Mucosa of stomach (tissue), 1 donor: ENCODE measurements around the gene UBE2E2.

ENCODE experiments used
- H3K27me3 ChIP-seq: one replicate; pipeline ENCODE4 v1.7.0; 2013; ENCODE audit warnings: mild to moderate bottlenecking, low read length; ENCODE audit not compliant: control insufficient read depth, insufficient read depth
- H3K36me3 ChIP-seq: one replicate; pipeline ENCODE4 v1.7.0; 2013; ENCODE audit warnings: low read length; ENCODE audit not compliant: control insufficient read depth, insufficient read depth
- H3K4me1 ChIP-seq: one replicate; pipeline ENCODE4 v1.7.0; 2013; ENCODE audit warnings: mild to moderate bottlenecking, low read length; ENCODE audit not compliant: control insufficient read depth, insufficient read depth
- H3K4me3 ChIP-seq: one replicate; pipeline ENCODE4 v1.7.0; 2013; ENCODE audit warnings: low read length
- H3K9ac ChIP-seq: one replicate; pipeline ENCODE4 v1.7.0; 2013; ENCODE audit warnings: mild to moderate bottlenecking, low read length, moderate library complexity
- H3K9me3 ChIP-seq: one replicate; pipeline ENCODE4 v1.7.0; 2013; ENCODE audit warnings: mild to moderate bottlenecking, low read length, moderate library complexity; ENCODE audit not compliant: control insufficient read depth
- donor health status: Pancreatic carcinoma.

The UBE2E2 gene

DNA sequence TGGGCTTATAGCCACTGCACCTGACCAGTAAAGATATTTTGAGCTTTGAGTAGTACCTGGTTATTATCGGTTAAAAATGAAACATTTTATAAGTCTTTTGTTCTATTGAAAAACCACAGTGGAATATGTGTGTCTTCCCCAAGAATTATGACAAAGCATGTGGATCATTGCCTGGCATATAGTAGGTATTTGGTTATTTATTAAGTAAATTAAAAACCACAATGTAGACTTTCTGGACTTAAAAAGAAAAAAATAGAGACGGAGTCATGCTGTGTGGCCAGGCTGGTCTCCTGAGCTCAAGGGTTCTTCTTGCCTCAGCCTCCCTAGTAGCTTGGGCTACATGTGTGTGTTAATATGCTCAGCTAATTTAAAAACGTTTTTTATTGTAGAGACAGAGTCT lies 43.5 kb downstream of the UBE2E2 start:
- H3K9ac ChIP-seq, result no peak overlapping the region
- H3K4me3 ChIP-seq, result no peak overlapping the region
- no peaks in the 10 kb centered on the region for H3K9me3 ChIP-seq
- H3K36me3 ChIP-seq, result no peaks in the 10 kb centered on the region
- no peaks in the 10 kb centered on the region for H3K27me3 ChIP-seq
- H3K4me1 ChIP-seq, result no peaks in the 10 kb centered on the region

DNA sequence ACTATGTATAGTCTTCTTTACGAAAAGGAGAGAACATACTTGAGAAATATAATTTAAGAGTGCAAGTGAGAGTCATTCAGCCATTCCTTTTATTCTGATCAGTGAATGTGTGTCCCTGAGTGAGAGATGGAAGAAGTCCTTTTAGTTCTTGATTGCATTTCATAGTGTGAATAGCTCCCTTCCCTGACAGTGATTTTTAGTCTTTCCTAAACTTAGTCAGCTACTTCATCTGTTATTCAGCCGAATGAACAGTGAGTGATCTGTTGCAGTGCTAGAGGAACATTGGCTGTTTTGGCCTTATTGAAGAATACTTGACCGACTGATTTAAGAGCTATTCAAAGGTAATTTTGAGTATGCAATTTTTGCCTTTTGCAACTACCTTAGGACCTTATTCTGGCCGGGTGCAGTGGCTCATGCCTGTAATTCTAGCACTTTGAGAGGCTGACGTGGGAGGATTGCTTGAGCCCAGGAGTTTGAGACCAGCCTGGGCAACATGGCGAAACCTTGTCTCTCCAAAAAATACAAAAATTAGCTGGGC lies 45.5 kb downstream of the UBE2E2 start:
- Histone ChIP-seq H3K27me3 (no peaks in the 10 kb centered on the region), H3K4me3 (no peak overlapping the region), H3K9me3 (no peaks in the 10 kb centered on the region), H3K9ac (no peak overlapping the region), H3K4me1 (no peaks in the 10 kb centered on the region), H3K36me3 (no peaks in the 10 kb centered on the region)

- Histone ChIP-seq H3K27me3 (no peaks in the 10 kb centered on the region), H3K9ac (no peak overlapping the region), H3K36me3 (no peaks in the 10 kb centered on the region), H3K9me3 (no peaks in the 10 kb centered on the region), H3K4me3 (no peak overlapping the region), H3K4me1 (no peaks in the 10 kb centered on the region)
Measured at GRCh38 chr3:23249961-23250360, 46.8 kb downstream of the UBE2E2 start.

DNA sequence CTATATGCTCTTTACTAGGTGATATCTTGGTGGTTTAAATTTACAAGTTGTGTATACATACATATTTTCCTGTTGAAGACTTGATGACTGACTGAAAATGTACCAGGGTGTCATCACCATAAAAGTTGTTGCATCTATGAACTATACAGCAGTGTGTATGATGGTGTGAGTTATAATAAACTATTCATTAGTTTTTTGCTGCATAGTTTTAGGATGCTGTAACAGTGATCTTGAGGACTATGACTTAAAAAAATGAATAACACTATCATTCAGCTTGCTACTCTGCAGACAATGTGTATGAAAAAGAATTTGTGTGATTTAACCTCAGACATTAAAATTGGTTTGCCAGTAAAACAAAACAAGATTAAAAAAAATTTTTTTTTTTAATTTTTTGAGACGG lies 49.0 kb downstream of the UBE2E2 start:
- H3K36me3 ChIP-seq, result no peaks in the 10 kb centered on the region
- no peaks in the 10 kb centered on the region for H3K4me1 ChIP-seq
- no peaks in the 10 kb centered on the region for H3K27me3 ChIP-seq
- no peak overlapping the region for H3K4me3 ChIP-seq
- H3K9ac ChIP-seq, result no peak overlapping the region
- H3K9me3 ChIP-seq, result no peaks in the 10 kb centered on the region

DNA sequence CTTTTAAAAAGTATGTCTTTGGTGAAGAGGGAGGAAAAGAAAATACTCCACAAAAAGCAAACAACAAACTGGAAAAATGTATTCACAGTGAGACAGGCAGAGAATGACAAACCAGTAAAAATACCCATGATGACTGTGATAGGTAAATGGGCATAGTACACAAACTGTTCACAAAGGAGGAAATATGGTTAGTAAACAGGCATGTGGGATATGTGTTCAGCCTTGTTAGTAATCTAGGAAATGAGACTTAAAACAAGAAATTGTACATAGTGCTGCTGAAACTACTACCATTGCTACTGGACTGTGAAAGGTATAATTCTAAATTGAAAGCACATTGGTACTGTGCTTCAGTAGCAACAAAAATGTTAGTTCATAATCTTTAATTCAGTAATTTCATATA lies 50.1 kb downstream of the UBE2E2 start:
- H3K9me3 ChIP-seq, result no peaks in the 10 kb centered on the region
- H3K27me3 ChIP-seq, result no peaks in the 10 kb centered on the region
- H3K36me3 ChIP-seq, result no peaks in the 10 kb centered on the region
- no peak overlapping the region for H3K4me3 ChIP-seq
- H3K4me1 ChIP-seq, result no peaks in the 10 kb centered on the region
- H3K9ac ChIP-seq, result no peak overlapping the region

GRCh38 chr3:23254282-23254681 lies 51.2 kb downstream of the UBE2E2 start:
- H3K36me3 ChIP-seq, result no peaks in the 10 kb centered on the region

DNA sequence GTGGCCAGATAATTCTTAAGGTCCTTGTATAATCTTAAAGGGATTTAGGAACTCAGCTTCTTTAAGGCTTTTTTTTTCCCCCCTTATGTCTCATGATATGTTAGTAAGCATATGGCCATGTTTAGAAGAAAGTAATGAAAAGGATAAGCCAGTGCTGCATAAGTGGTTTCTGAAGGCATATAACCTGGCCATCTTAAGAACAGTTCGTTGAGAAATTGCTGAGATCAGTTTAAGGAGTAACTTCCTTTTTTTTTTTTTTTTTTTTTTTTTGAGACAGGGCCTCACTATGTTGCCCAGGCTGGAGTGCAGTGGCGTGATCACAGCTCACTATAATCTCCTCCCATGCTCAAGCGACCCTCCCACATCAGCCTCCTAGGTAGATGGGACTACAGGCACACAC lies 51.7 kb downstream of the UBE2E2 start:
- H3K4me1 ChIP-seq, result no peaks in the 10 kb centered on the region
- no peak overlapping the region for H3K4me3 ChIP-seq
- H3K27me3 ChIP-seq, result no peaks in the 10 kb centered on the region
- H3K9me3 ChIP-seq, result no peaks in the 10 kb centered on the region
- H3K36me3 ChIP-seq, result no peaks in the 10 kb centered on the region
- H3K9ac ChIP-seq, result no peak overlapping the region

More at GRCh38 chr3:23254282-23254681, 51.2 kb downstream of the UBE2E2 start:
- Histone ChIP-seq H3K4me1 (no peaks in the 10 kb centered on the region), H3K27me3 (no peaks in the 10 kb centered on the region), H3K9ac (no peak overlapping the region), H3K4me3 (no peak overlapping the region), H3K9me3 (no peaks in the 10 kb centered on the region)

- Histone ChIP-seq H3K4me1 (no peaks in the 10 kb centered on the region), H3K4me3 (no peak overlapping the region), H3K9ac (no peak overlapping the region), H3K36me3 (no peaks in the 10 kb centered on the region), H3K27me3 (no peaks in the 10 kb centered on the region), H3K9me3 (no peaks in the 10 kb centered on the region)
Measured at GRCh38 chr3:23256741-23257435, 53.8 kb downstream of the UBE2E2 start.

DNA sequence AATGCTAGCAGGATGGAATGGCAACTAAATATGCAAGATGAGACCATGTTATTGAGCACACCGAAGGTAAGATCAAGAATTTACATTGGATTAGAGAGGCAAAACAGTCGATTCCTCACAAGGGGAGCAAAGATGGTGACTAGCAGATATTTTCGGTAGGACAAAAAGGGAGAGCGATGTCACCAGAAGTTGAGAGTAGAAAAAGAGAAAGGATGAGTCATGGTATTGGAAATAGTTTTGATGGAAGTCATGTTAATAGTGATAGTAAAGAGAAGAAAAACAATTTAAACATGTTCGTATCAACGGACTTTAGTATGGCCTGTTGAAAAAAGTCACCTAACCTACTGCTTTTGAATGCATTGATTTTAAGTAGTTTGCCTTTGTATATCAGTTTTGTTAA lies 55.0 kb downstream of the UBE2E2 start:
- no peaks in the 10 kb centered on the region for H3K4me1 ChIP-seq
- H3K4me3 ChIP-seq, result no peak overlapping the region
- no peaks in the 10 kb centered on the region for H3K36me3 ChIP-seq
- no peaks in the 10 kb centered on the region for H3K9me3 ChIP-seq
- H3K9ac ChIP-seq, result no peak overlapping the region
- H3K27me3 ChIP-seq, result no peaks in the 10 kb centered on the region

- no peaks in the 10 kb centered on the region for H3K27me3 ChIP-seq
- H3K4me1 ChIP-seq, result no peaks in the 10 kb centered on the region
- no peak overlapping the region for H3K9ac ChIP-seq
- no peaks in the 10 kb centered on the region for H3K36me3 ChIP-seq
- H3K9me3 ChIP-seq, result no peaks in the 10 kb centered on the region
- H3K4me3 ChIP-seq, result no peak overlapping the region
Measured at GRCh38 chr3:23259515-23259914, 56.4 kb downstream of the UBE2E2 start.

DNA sequence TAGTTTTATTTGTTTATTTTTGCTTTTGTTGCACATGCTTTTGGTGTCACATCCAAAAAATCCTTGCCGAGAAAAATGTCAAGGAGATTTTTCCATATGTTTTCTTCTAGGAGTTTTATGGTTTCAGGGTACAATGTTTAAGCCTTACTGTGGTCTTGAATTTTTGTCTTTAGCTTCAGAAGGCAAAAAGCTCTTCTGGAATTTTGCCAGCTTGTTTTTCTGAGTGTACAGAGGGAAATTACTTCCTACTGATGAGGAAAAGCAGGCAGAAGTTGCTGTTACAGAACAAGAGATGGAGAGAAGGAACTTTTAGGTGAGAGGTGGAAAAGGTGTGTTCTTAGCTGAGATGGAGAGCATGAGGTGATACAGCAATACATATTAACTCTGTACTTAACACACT lies 59.6 kb downstream of the UBE2E2 start:
- H3K9ac ChIP-seq, result no peak overlapping the region
- no peaks in the 10 kb centered on the region for H3K4me1 ChIP-seq
- no peaks in the 10 kb centered on the region for H3K36me3 ChIP-seq
- H3K9me3 ChIP-seq, result no peaks in the 10 kb centered on the region
- no peaks in the 10 kb centered on the region for H3K27me3 ChIP-seq
- H3K4me3 ChIP-seq, result no peak overlapping the region

GRCh38 chr3:23263796-23264195 lies 60.7 kb downstream of the UBE2E2 start:
- no peaks in the 10 kb centered on the region for H3K4me1 ChIP-seq
- no peaks in the 10 kb centered on the region for H3K9me3 ChIP-seq
- no peak overlapping the region for H3K4me3 ChIP-seq
- H3K9ac ChIP-seq, result no peak overlapping the region
- no peaks in the 10 kb centered on the region for H3K36me3 ChIP-seq
- no peaks in the 10 kb centered on the region for H3K27me3 ChIP-seq

DNA sequence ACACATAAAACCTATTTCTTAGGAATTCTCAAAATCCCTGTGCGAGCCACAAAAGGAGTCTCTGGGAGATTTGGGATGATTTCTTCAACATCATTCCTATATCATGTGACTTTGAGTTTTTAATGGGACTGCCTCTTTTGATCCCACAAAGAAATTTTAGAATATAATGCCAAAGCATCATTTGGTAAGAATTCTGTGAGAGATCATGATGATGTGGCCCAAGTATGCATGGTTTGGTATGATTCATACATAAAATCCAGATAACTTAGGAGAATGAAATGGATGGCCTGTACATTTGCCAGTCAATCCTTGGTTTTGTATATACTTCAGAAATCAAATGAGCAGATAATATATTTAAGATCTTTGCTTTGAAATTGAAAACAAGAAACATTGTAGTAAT lies 61.3 kb downstream of the UBE2E2 start:
- Histone ChIP-seq H3K4me1 (no peaks in the 10 kb centered on the region), H3K27me3 (no peaks in the 10 kb centered on the region), H3K36me3 (no peaks in the 10 kb centered on the region), H3K9ac (no peak overlapping the region), H3K9me3 (no peaks in the 10 kb centered on the region), H3K4me3 (no peak overlapping the region)
